ENCODE results near the gene TBC1D10A. TPM values are rescaled to one million over a fixed set of nuclear protein-coding genes. Genes with fewer than 3 reads are reported as not detected.

Gene TBC1D10A
- total RNA-seq, 6 donors from 2014 or later, result 22.6 to 61.0 (median 36.2) TPM

GRCh38 chr22:30284666-30285065, 42.1 kb downstream of the TBC1D10A start:
- peaks cover 20 to 34% (median 22%) of the 10 kb centered on the region in 4 donors for H3K4me1 ChIP-seq
- DNase-seq, result no peak
- TF ChIP-seq CTCF (IDR thresholded peaks at IDR 0.05), result no peak
- no peak for TF ChIP-seq POLR2A (IDR thresholded peaks at IDR 0.05)
- no peak for TF ChIP-seq POLR2AphosphoS5 (IDR thresholded peaks at IDR 0.05)
- no peak for TF ChIP-seq EP300 (IDR thresholded peaks at IDR 0.05)
- H3K36me3 ChIP-seq, result peaks cover 7 to 36% (median 22%) of the 10 kb centered on the region in 4 donors
- H3K27ac ChIP-seq, result no peak overlapping the region
- no peak overlapping the region for H3K4me3 ChIP-seq
- ATAC-seq (ENCODE audit: low FRiP score in 2 of 2), result no peak
- no peaks in the 10 kb centered on the region for H3K27me3 ChIP-seq
- no peaks in the 10 kb centered on the region for H3K9me3 ChIP-seq
- WGBS, 2 donors, result 86 to 92% methylated on average over 4 of the region's 4 CpGs

GRCh38 chr22:30284172-30284571, 42.6 kb downstream of the TBC1D10A start:
- peaks cover 22 to 39% (median 25%) of the 10 kb centered on the region in 4 donors for H3K4me1 ChIP-seq
- no peak overlapping the region for H3K27ac ChIP-seq
- H3K4me3 ChIP-seq, result no peak overlapping the region
- 81 to 92% methylated on average over 4 to 9 of the region's 9 CpGs for WGBS, 2 donors
- ATAC-seq (ENCODE audit: low FRiP score in 2 of 2) (no peak), DNase-seq (no peak)
- no peaks in the 10 kb centered on the region for H3K9me3 ChIP-seq
- H3K27me3 ChIP-seq, result no peaks in the 10 kb centered on the region
- peaks cover 7 to 36% (median 22%) of the 10 kb centered on the region in 4 donors for H3K36me3 ChIP-seq
- TF ChIP-seq POLR2A (IDR thresholded peaks at IDR 0.05) (no peak), POLR2AphosphoS5 (IDR thresholded peaks at IDR 0.05) (no peak), EP300 (IDR thresholded peaks at IDR 0.05) (no peak), CTCF (IDR thresholded peaks at IDR 0.05) (no peak)

DNA sequence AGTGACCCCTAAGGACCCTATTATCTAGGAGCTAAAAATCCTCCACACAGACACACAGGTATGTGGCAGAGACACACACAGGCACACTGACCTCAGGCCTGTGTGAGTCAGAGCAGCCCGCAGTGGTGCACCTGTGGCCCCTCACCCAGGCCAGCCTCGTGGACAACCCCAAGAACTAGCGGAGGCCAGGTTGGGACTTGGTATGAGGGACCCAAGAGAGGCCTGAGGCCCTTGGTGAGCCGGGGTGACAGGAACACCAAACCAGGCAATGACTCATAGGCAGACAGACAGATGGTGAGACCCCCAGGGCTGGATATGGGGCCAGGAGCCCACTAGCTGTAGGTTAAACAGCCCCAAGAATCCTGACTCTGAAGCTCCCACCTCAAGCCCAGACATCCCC, 43.4 kb downstream of the TBC1D10A start:
- Histone ChIP-seq H3K4me3 (no peak overlapping the region), H3K27ac (no peak overlapping the region), H3K9me3 (no peaks in the 10 kb centered on the region), H3K27me3 (no peaks in the 10 kb centered on the region), H3K36me3 (peaks cover 7 to 36% (median 22%) of the 10 kb centered on the region in 4 donors), H3K4me1 (peaks cover 17 to 33% (median 24%) of the 10 kb centered on the region in 4 donors)
- TF ChIP-seq POLR2A (IDR thresholded peaks at IDR 0.05), result no peak
- TF ChIP-seq POLR2AphosphoS5 (IDR thresholded peaks at IDR 0.05), result no peak
- TF ChIP-seq CTCF (IDR thresholded peaks at IDR 0.05), result no peak
- no peak for TF ChIP-seq EP300 (IDR thresholded peaks at IDR 0.05)
- WGBS, 2 donors, result 60 to 100% methylated on average over 1 of the region's 4 CpGs
- no peak for ATAC-seq (ENCODE audit: low FRiP score in 2 of 2)
- DNase-seq, result no peak

GRCh38 chr22:30282616-30283046, 44.1 kb downstream of the TBC1D10A start:
- DNase-seq (no peak), ATAC-seq (ENCODE audit: low FRiP score in 2 of 2) (no peak)
- WGBS, 2 donors, result 62 to 73% methylated on average over 2 to 6 of the region's 7 CpGs
- Histone ChIP-seq H3K27me3 (no peaks in the 10 kb centered on the region), H3K27ac (no peak overlapping the region), H3K36me3 (peaks cover 7 to 36% (median 22%) of the 10 kb centered on the region in 4 donors), H3K4me1 (peaks cover 17 to 33% (median 24%) of the 10 kb centered on the region in 4 donors), H3K9me3 (no peaks in the 10 kb centered on the region), H3K4me3 (no peak overlapping the region)
- TF ChIP-seq POLR2A (IDR thresholded peaks at IDR 0.05) (no peak), CTCF (IDR thresholded peaks at IDR 0.05) (no peak), POLR2AphosphoS5 (IDR thresholded peaks at IDR 0.05) (no peak), EP300 (IDR thresholded peaks at IDR 0.05) (no peak)

GRCh38 chr22:30280505-30280904, 46.2 kb downstream of the TBC1D10A start:
- WGBS, 2 donors, result 80 to 85% methylated on average over 8 of the region's 8 CpGs
- ATAC-seq (ENCODE audit: low FRiP score in 2 of 2) (no peak), DNase-seq (no peak)
- no peak for TF ChIP-seq CTCF (IDR thresholded peaks at IDR 0.05)
- no peak for TF ChIP-seq POLR2A (IDR thresholded peaks at IDR 0.05)
- TF ChIP-seq POLR2AphosphoS5 (IDR thresholded peaks at IDR 0.05), result no peak
- no peak for TF ChIP-seq EP300 (IDR thresholded peaks at IDR 0.05)
- Histone ChIP-seq H3K9me3 (no peaks in the 10 kb centered on the region), H3K4me3 (no peak overlapping the region), H3K36me3 (peaks cover 7 to 26% (median 14%) of the 10 kb centered on the region in 4 donors), H3K4me1 (peaks cover 16 to 30% (median 23%) of the 10 kb centered on the region in 4 donors), H3K27ac (no peak overlapping the region), H3K27me3 (no peaks in the 10 kb centered on the region)
